Femur (tissue), 1 donor: ENCODE results near the gene KLC4.

ENCODE experiments used
- DNase-seq: peaks from one replicate; pipeline ENCODE4 v3.0.0-alpha.2; 2017

The KLC4 gene

DNA sequence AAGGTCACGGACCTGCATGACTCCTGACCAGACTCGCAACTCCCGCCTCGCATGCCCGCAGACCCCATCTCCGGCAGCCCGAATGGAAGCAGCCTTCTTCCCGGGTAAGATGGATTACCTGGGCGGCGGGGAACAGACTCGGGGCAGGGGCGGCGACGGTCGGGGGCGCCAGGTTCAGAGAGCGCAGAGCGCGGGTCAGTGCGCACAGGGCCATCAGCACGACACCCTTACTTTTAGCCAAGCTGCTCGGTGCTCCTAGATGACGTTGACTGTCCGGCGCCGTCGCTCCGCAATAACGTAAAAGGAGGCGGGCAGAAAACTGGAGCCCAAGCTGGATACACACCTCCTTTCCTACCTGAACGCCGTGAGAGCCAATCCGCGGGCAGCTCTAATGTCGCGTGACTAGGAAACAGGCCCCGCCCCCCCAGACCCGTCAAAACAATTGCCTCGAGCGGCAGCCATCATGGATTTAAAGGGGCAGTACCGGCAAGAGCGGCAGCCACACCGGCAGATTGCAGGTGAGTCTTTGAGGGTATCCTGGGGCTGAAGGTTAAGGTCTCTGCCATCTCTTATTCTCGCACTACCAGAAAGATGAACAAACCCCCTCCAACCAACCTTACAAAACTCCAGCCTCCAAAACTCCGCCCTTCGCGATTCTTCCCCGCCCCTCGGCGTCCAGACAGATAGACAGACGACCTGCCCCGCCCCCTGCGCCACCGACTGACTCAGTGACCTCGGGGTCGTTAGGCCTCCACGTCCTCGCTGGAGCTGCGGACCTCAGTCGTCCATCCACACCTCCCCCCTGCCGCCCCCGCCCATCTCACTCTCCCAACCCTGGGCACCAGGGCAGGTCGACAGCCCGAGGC is at the start of gene KLC4, which contains the start of gene MRPL2:
TSS of gene KLC4 (plus strand) at position 464 of the 866 bp plus-strand sequence. CDS start 1,705 bp downstream, outside the sequence.
TSS of gene MRPL2 (minus strand) at position 267 of the 866 bp plus-strand sequence. CDS start at position 214, 53 bp downstream.
- peak; percentile 100 for DNase-seq

DNA sequence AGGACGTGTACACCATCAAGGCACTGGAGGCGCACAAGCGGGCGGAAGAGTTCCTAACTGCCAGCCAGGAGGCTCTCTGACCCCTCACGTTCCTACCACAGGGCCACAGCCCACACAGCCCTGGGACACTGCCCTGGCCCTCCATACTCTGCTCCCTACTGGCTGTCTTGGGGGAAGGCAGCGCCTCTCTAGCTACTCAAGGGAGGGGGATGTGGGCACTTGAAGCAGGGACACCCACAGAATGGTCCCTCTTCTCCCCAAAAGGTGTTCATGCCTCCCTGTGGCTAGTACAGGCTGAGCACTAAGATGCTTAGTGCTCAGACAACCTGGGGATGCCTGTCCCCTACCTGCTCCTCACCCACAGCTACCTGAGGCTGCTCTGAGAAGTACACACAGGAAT is 48.2 kb upstream of the KLC4 start:
- DNase-seq = no peak

DNA sequence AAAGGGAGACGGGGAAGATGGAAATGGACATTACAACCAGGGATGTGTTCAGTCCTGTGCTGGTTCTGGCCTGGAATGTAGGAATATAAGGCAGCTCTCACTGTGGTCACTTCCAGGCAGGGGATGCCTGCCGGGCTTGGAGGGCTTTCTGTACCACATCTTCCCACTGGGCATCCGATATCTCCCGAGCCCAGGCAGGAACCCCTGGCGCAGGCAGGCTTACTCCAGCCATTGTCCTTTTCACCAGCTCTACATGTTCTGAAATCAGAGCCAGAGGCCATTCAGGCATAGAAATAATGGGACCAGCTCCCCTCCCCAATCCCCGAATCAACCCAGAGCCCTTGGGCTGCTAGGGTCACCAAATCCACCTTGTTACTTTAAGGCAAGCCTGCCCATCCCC is 47.1 kb upstream of the KLC4 start:
- DNase-seq = no peak

DNA sequence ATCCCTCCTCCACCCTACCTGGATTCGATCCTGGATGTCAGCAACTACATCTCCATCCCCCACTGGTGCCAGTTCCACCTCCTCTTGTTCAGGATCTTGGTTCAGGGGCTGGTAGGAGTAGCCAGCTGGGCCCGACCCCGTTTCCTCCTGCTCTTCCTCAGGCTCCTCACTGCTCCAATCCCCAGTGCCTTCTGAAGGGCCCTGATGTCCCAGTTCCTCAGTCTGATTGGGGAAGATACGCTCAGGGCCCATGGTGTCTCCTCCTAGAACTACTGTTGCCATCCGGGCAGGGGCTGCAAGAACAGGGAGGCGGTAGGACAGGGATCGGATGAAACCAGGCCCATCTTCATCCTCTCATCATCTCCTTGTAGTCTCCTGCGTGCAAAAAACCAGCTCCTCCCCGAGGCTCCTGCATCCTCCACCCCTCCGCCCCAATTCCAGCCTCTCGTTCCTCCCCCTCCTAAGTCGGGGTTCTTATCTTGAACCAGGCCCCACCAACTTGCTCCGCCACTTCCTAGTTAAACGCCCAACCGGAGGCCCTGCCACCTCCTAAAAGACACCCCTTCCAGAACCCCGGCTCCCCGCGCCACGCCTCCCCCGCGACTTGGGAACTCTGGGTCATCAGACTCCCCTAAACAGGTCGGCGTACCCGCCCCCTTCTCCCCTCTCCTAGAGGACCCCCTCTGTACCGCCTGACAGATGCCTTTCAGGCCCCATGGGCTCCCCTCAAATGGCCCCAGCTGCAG is 46.2 kb upstream of the KLC4 start:
- no peak for DNase-seq

DNA sequence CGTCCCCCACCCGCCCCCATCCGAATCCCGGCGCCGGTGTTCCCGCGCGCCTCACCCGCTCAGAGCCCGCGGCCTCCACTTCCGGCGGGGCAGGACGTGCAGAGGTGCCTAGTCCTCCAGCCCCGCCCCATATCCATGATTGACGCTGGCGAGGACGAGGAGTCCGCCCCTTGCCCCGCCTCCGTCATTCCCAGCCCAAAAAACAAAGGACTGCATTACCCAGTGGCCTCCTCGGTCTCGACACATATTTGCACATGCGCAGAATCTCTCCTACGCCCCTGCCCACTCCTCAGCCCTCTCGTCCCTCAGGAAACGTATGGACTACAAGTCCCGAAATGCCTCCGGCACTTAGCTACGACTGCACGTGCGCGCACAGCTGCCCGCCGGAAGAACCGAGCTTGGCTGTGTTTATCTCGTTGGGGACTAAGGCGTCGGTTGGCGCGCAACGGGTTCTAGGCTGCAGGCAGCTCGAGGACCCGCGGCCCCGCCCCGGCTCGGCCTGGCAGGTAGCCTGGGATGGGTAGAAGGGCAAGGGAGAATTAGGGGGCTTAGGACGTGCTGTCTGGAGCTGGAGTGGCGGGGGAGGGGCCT is 45.5 kb upstream of the KLC4 start, which contains the start of the genes KLHDC3 and MEA1:
TSS of gene KLHDC3 (plus strand) at position 407 of the 591 bp plus-strand sequence. CDS start 2,944 bp downstream, outside the sequence.
TSS of gene MEA1 (minus strand) at position 104 of the 591 bp plus-strand sequence. CDS start 133 bp downstream, outside the sequence.
- peak; percentile 100 for DNase-seq

DNA sequence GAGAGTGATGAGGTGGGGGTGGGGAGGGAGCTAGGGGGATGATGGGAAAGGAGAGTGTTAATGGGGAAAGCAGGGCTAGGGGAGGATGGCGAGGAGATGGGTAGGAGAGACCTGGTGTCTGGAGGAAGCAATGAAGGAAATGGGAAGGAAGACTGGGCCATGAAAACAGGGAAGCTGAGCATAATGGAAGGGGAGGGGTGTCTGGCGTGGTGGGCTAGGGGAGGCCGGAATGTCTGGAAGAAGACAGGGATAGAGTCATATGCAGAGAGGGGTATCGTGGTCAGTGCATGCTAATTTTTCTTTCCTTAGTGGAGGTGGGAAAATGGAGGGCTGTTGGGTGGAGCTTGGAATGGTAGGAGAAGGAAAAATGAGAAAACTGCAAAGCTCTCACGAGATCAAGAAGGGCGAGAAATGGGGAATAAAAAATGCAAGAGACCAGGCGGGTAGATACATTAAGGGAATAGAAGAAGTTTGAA is 45.0 kb upstream of the KLC4 start:
- DNase-seq = no peak

DNA sequence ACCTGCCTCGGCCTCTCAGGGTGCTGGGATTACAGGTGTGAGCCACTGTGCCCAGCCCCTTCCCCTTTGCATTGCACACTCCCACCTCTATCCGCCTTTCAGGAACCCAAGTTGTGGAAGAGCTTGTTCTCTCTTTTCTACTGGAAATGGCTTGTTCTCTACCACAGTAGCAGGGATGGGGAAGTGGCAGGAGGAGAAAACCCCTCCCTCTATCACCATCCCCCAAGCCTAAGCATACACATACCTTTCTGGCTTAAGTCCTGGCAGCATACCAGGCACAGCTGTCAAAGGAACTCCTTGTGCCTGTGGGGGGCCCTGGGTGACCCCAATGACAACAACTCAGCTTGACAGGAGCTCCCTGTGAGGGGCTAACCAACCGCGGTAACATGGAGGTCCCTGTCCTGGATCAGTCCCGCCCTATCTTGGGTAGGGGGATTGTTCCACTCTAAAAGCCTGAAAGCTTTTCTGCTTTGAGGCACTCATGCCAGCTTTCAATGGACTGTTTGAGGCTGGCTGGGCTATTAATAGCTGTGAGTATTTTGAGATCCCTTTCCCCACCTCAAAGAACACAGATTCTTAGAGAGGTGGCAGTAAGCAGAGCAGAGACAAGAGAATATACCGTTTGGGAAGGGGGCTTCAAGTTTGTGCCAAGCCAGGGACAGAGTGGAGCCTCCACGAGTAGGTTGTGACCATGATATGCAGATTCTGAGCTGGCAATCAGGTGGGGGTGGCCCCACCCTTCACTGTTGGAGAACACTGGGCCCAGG is 43.1 kb upstream of the KLC4 start:
- DNase-seq = peak; percentile 60

DNA sequence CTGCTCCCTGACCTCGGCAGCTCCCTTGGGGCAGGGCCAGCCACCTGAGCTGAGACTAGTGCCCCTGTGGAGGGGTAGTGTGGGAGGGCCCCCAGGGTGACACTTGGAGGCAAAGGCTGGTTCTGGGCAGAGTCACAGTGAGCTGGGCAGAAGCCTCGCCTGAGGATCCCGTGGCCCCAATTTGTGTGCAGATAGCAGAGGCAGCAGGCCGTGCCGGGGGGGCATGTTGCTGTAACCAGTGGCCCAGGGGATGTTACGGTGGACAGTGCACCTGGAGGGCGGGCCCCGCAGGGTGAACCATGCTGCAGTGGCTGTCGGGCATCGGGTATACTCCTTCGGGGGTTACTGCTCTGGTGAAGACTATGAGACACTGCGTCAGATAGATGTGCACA is 42.5 kb upstream of the KLC4 start:
- DNase-seq = no peak

DNA sequence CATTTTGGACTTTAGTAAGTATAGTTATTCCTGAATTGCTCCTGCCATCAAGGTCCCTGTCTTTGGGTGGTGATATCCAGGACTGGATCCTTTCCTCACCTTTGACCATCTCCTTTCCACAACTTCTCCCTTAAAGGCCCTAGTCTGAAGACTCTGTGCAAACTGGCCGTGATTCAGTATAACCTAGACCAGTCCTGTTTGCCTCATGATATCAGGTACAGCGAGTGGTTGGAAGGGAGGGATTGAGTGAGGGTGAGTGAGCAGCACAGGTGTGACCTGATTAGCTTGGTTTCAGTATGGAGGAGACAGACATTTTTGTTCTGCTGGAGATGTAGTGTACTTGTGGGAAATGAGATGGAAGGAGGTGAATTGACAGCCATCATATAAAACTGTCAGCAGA is 40.3 kb upstream of the KLC4 start:
- DNase-seq = no peak

DNA sequence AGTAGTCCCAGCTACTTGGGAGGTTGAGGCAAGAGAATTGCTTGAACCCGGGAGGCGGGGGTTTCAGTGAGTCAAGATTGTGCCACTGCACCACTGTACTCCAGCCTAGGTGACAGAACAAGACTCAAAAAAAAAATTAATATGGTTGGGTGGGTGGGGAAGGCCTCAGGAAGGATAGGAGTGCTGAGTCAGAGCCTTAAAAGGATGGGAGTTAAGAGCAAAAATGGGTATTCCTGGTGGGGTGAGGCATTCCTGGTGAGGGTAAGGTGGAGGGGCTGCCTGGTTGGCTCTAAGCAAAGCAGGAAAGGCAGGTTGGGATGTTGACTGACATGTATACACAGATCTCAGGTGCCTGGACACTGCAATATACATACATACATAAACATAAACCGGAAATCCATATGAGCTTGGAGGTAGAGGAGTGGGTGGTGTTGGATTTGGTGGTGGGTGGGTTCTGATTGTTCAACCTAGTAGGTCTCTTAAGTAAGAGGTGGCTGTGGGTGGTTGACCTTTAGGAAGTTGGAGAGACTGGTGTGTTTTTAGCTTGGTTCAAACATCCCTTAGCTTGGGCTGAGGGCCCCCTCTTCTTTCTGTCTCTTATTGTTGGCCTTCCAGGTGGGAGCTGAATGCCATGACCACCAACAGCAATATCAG is 39.3 kb upstream of the KLC4 start:
- DNase-seq = no peak

DNA sequence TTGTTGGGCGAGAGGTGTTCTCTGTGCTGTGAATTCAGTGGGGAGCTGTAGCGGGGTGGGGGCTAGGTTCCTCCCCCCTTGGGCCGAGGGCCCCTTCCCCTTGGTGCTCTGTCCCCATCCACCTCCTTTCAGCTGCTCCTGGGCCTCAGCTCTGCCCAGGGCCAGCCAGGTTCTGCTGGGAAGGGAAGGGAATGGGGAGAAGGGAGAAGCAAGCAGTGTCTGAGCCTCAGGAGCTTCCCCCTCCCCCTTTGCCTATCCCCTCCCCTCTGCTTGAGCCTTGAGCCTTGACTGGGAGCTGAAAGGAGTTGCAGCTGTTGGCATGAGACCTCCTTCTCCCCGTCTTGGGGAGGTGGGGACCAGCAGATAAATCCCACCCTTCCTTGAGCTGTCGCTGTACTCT is 38.6 kb upstream of the KLC4 start:
- no peak for DNase-seq

DNA sequence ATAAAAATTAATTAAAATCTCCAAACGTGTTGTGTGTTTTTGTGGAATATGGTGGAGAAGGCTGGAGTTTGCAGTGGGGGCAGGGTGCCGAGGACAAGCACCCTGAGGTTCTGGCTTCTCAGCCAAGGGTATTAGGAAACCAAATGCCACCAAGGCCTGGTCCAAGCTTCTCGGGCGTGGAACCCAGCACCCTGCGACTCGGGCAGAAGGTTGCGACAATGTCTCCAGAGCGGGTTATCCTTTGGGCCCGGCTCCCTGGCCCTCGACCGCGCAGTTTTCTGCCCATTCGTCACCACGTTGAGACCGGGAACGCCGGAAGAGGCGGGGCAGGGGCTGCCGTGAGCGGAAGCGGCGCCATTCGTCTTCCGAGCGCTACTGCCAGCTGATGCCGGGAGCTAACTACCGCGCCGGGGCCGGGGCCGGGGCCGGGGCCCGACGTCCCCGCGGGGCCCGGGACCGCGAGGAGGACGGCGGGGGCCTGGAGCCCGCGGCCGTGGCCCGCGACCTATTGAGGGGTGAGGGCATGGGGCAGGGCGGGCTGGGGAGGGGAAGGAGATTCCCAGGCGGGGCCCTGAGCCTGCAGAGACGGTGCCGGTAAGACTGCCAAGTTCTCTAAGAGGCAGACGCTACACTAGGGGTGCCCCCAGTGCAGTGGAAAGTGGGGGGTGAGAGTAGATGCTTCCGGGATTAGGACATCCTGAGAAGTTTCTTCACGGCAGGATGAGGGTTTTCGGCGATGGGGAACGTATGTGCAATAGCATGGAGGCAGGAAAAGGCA is 38.0 kb upstream of the KLC4 start, which contains the start of gene RRP36:
TSS of gene RRP36 (plus strand) at position 354 of the 778 bp plus-strand sequence. CDS start at position 386, 32 bp downstream.
- peak; percentile 89 for DNase-seq

DNA sequence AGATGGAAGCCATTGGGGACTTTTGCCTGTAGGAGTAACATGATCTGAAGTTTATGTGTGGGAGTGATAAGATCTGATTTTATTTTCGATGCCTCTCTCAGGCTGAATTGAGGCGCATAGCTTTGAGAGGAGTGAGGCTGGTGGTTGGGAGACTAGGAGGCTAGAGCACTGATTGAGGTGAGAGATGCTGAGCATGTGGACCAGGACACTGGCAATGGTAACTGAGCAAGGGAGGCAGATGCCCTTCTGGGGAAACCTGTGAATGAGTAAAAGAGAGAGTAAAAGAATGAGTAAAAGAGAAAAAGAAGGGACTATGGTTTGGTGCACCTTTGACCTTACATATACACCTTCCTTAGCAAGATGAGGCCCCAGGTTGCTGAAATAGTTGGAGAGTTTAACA is 35.0 kb upstream of the KLC4 start:
- DNase-seq = no peak

DNA sequence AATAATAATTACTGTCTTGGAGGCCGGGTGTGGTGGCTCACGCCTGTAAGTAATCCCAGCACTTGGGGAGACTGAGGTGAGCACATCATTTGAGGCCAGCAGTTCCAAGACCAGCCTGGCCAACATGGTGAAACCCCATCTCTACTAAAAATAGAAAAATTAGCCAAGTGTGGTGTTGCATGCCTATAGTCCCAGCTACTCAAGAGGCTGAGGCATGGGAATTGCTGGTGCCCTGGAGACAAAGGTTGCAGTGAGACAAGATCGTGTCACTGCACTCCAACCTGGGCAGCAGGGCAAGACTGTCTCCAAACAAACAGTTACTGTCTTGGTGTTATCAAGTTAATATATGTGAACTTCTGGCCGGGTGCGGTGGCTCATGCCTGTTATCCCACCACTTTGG is 33.1 kb upstream of the KLC4 start:
- no peak for DNase-seq

DNA sequence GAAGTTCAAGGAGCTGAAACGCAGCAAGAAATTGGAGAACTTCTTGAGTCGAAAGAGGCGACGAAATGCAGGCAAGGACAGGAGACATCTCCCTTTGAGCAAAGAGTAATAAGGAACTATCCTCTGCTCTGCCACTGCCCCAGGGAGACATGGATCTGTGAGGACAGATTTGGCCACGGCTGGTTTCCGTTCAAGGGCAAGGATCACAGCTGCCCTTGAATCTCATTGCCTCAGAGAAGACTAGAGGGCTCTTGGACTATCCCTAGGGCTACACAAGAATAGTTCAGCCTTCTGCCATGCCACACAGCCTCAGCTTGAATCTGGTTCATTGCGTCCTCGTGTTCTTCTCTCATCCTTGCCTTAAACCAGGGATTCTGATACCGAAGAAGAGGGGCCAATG is 30.3 kb upstream of the KLC4 start:
- no peak for DNase-seq

DNA sequence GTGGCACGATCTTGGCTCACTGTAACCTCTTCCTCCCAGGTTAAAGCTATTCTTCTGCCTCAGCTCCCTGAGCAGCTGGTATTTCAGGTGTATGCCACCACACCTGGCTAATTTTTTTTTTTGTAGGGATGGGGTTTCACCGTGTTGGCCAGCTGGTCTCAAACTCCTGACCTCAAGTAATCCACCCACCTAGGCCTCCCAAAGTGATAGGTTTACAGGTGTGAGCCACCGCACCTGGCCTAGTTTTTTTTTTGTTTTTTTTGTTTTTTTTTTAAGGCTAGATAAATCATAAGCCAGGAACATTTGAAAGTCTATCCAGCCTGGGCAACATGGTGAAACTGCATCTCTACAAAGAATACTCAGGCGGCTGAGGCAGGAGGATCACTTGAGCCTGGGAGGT is 27.1 kb upstream of the KLC4 start:
- no peak for DNase-seq

DNA sequence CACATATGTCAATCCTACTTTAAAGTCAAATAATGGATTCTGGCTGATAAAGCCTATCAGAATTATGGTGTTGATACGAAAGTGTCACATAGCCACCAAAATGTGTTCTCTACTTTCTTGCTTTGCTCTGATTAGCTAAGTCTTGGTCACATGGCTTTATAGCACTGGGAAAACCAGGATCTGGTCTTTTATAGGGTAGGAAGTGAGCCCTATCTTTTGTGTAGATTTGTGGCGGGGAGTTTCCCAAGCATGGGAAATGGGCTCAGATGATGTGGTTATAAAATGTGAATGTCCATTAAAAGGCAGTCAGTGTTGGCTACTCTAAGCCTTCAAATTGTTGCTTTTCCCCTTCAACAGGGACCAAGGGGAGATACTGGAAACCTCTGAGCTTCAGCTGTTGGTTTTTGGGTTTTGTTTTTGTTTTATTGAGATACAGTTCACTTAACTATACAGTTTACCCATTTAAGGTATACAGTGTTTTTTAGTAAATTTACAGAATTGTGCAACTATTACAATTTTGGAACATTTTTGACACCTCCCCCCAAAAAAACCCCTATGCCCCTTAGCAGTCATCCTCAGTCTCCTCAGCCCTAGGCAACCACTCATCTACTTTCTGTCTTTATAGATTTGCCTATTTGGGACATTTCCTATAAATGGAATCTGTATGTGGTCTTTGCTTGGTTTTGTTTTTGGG is 25.8 kb upstream of the KLC4 start:
- DNase-seq = no peak

DNA sequence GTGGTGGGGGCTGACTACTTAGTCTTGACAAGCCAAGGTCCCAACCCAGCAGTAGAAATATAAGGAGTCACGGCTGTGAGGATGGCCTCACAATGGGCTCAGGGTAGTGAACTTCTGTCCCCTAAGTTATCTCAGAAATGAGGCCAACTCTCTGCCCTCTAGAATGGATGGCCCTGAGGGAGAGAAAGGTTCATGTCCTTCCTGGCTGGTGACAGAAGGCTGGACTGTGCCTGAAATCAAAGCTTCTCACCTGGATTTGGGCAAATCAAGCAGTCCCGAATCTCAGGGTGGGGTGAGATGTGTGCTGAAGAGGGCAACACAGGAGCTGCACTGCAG is 25.3 kb upstream of the KLC4 start:
- no peak for DNase-seq

DNA sequence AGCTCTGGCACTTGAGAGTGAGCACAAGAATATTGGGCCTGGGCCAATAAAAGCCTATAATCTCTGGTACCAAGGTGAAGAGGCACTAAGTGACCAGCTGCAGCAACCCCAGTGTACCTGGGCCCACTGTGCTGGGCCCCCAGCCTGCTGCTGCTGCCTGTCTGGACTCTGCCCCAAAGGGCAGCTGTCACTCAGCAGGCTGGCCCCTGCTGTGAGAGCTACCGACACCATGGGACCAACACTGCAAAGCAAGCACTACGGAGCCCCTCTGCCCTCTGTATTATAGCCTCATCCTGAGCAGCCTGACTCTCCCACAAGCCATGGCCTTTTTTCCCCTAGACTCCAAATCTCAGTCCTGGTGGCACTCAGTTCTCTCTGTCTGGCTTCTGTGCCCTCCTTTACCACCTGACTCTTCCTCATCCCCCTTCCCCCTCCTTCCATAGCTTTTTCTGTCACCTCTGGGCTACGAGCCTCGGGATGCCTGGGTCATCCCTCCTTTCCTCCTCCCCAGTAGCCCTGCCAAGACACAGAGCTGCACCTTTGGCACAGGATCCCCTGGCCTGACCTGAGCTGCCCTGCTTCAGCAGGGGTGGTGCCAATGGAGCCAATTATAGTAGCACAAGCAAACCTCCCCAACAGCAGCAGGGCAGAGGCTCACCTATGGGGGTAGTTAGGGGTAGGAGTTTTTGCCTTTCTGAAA is 23.8 kb upstream of the KLC4 start:
- no peak for DNase-seq

DNA sequence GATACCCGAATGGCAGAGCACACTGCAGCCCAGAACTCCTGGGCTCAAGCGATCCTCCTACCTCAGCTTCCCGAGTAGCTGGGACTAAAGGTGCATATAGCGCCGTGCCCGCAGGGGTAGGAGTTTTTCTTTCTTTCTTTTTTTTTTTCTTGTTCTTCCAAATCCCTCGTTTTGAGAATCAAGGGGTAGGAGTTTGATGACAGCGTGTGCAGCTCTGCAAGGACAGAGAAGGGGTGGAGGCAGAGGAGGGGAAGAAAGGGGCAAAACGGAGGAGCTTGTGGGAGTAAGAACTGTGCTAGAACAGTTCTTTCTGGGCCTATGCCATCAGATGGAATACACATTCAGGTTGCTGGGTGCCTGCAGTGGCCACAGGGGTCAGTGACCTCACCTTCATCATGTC is 22.7 kb upstream of the KLC4 start:
- no peak for DNase-seq
